Measurements from ENCODE around the gene UNC5A.

Gene UNC5A

DNA sequence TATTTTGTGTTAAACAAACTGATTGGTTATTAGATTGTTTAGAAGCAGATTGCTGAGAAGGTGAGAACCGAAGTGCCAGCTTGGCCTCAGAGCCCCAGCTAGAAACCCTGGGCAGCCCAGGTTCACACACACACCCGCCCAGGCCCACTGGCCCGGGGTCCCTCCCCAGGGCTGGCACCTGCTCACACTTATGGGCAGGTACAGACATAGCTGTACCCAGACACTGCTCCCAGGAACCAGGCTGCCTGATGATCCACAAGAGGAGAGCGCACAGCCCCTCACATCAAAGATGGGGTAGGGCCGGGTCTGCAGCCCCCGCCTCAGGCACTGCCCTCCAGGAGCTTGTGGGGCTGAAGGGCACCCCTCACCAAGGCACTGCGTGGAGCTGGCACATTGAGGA lies 55.6 kb downstream of the UNC5A start:
- in situ Hi-C loops (cut with HindIII; ENCODE audit: low pct_ligation_motif_present, low sequenced_read_pairs), result no loop called here
- TF ChIP-seq, protein P1, sequence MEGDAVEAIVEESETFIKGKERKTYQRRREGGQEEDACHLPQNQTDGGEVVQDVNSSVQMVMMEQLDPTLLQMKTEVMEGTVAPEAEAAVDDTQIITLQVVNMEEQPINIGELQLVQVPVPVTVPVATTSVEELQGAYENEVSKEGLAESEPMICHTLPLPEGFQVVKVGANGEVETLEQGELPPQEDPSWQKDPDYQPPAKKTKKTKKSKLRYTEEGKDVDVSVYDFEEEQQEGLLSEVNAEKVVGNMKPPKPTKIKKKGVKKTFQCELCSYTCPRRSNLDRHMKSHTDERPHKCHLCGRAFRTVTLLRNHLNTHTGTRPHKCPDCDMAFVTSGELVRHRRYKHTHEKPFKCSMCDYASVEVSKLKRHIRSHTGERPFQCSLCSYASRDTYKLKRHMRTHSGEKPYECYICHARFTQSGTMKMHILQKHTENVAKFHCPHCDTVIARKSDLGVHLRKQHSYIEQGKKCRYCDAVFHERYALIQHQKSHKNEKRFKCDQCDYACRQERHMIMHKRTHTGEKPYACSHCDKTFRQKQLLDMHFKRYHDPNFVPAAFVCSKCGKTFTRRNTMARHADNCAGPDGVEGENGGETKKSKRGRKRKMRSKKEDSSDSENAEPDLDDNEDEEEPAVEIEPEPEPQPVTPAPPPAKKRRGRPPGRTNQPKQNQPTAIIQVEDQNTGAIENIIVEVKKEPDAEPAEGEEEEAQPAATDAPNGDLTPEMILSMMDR (IDR thresholded peaks at IDR 0.05; ENCODE audit: low read depth, low read length, missing control alignments), result no peak
- H3K4me3 ChIP-seq (ENCODE audit: low read depth, low read length), result no peak overlapping the region
- no peaks in the 10 kb centered on the region for H3K36me3 ChIP-seq (replicated peaks)
- no peak for DNase-seq
- H3K27ac ChIP-seq, result no peak overlapping the region
- peaks cover 53% of the 10 kb centered on the region for H3K27me3 ChIP-seq (replicated peaks)

DNA sequence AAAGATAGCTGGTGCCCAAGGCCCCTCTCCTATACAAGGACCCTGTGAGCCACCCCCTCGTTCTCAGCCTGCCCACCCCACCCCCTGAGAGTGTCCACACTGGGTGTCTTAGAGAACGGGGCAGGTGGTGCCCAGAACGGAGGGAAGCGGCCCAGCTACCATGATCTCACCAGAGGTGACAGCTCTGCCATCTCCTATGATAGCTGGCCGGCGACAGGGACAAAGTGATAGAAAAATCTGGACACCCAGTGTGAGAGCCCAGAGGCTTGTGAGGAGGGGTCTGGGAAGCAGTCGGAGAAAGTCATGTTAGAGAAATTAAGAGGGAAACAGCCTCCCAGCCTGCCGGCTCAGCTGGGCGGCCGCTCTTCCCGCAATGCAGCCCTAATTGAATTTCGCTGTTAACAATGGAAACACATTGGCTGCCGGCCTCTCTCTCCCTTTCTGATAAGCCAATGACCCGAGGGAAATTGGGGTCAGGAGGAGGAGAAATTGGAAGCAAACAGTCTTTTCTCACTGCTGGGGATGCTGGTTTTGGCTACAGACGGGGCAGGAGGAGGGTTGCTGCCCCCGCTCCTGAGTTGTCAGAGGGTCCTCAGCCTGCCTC lies 56.5 kb downstream of the UNC5A start:
- DNase-seq, result no peak
- peaks cover 53% of the 10 kb centered on the region for H3K27me3 ChIP-seq (replicated peaks)
- H3K27ac ChIP-seq, result no peak overlapping the region
- no peaks in the 10 kb centered on the region for H3K36me3 ChIP-seq (replicated peaks)
- TF ChIP-seq, protein P1 (IDR thresholded peaks at IDR 0.05; ENCODE audit: low read depth, low read length, missing control alignments), result no peak
- in situ Hi-C loops (cut with HindIII; ENCODE audit: low pct_ligation_motif_present, low sequenced_read_pairs), result no loop called here
- H3K4me3 ChIP-seq (ENCODE audit: low read depth, low read length), result no peak overlapping the region

GRCh38 chr5:176868126-176868525 lies 57.8 kb downstream of the UNC5A start:
- H3K4me3 ChIP-seq (ENCODE audit: low read depth, low read length), result no peak overlapping the region
- H3K36me3 ChIP-seq (replicated peaks), result no peaks in the 10 kb centered on the region
- in situ Hi-C loops (cut with HindIII; ENCODE audit: low pct_ligation_motif_present, low sequenced_read_pairs), result no loop called here
- no peak overlapping the region for H3K27ac ChIP-seq
- TF ChIP-seq, protein P1 (IDR thresholded peaks at IDR 0.05; ENCODE audit: low read depth, low read length, missing control alignments), result no peak
- H3K27me3 ChIP-seq (replicated peaks), result peaks cover 42% of the 10 kb centered on the region
- no peak for DNase-seq

DNA sequence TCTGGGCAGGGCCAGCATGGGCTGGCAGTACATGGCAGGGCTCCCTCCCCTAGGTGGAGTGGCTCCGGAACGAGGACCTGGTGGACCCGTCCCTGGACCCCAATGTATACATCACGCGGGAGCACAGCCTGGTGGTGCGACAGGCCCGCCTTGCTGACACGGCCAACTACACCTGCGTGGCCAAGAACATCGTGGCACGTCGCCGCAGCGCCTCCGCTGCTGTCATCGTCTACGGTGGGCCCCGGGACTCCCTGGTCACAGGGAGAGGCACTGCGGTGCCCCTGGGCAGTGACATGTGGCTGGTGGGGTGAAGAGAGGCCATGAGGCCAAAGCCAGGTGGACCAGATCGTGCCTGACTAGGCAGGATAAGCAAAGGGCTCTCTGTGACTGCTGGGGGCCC lies 58.4 kb downstream of the UNC5A start:
- in situ Hi-C loops (cut with HindIII; ENCODE audit: low pct_ligation_motif_present, low sequenced_read_pairs), result no loop called here
- Histone ChIP-seq H3K4me3 (ENCODE audit: low read depth, low read length) (no peak overlapping the region), H3K27me3 (replicated peaks) (peaks cover 38% of the 10 kb centered on the region), H3K27ac (no peak overlapping the region), H3K36me3 (replicated peaks) (no peaks in the 10 kb centered on the region)
- TF ChIP-seq, protein P1 (IDR thresholded peaks at IDR 0.05; ENCODE audit: low read depth, low read length, missing control alignments), result no peak
- no peak for DNase-seq

DNA sequence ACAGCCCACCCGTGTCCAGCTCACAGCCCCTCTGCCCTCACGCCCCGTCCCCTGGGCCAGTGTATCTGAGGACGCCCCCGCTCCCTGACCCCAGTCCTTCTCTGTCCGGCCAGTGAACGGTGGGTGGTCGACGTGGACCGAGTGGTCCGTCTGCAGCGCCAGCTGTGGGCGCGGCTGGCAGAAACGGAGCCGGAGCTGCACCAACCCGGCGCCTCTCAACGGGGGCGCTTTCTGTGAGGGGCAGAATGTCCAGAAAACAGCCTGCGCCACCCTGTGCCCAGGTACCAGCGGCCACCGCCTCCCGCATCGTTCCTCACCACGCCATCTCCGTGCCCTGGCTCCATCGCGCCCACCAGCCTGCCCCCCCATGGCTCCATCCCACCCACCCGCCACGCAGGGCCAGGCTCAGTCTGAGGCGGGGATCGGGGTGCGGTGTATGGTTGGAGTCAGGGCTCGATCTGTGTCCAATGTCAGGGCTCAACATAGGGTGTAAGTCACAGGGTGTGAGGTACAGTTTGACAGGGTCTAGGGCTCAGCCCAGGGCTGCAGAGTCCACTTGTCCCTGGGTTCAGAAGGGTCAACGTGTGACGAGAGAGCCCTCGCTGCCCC lies 59.2 kb downstream of the UNC5A start:
- Histone ChIP-seq H3K27ac (no peak overlapping the region), H3K27me3 (replicated peaks) (peaks cover 36% of the 10 kb centered on the region), H3K4me3 (ENCODE audit: low read depth, low read length) (no peak overlapping the region), H3K36me3 (replicated peaks) (no peaks in the 10 kb centered on the region)
- no peak for DNase-seq
- in situ Hi-C loops (cut with HindIII; ENCODE audit: low pct_ligation_motif_present, low sequenced_read_pairs), result no loop called here
- TF ChIP-seq, protein P1 (IDR thresholded peaks at IDR 0.05; ENCODE audit: low read depth, low read length, missing control alignments), result no peak
